ENCODE results near the gene TNFRSF12A.

- TF ChIP-seq HDAC2 (IDR thresholded peaks at IDR 0.05) (no peak), POLR2A (IDR thresholded peaks at IDR 0.05; ENCODE audit: low read depth, low read length) (no peak), CTCF (IDR thresholded peaks at IDR 0.05 in 2 of 3, conservative IDR thresholded peaks at IDR 0.05 in 1 of 3; ENCODE audit: control insufficient read depth in 2 of 3, extremely low read depth in 1 of 3, insufficient read depth in 1 of 3, low read depth in 3 of 3, low read length in 3 of 3) (no peak), FOXM1 (IDR thresholded peaks at IDR 0.05; ENCODE audit: low read depth, low read length) (no peak), GABPA (IDR thresholded peaks at IDR 0.05; ENCODE audit: low read depth) (no peak), CREM (IDR thresholded peaks at IDR 0.05; ENCODE audit: low read depth) (no peak), SRF (IDR thresholded peaks at IDR 0.05; ENCODE audit: low read depth in 2 of 2, low read length in 2 of 2) (no peak), SMC3 (IDR thresholded peaks at IDR 0.05; ENCODE audit: borderline replicate concordance, low read length) (no peak)
These were observed 44.0 kb upstream of the TNFRSF12A start for GRCh38 chr16:2976201-2976600.
